Measurements from ENCODE around the gene SYT8.
A peak's percentile ranks its signal among the peaks of the same experiment; 100 is the strongest.

The SYT8 gene

GRCh38 chr11:1847006-1847735, 12.4 kb downstream of the SYT8 start:
- DNase-seq = no peak

GRCh38 chr11:1847926-1848639, 13.3 kb downstream of the SYT8 start:
- no peak for DNase-seq

DNA sequence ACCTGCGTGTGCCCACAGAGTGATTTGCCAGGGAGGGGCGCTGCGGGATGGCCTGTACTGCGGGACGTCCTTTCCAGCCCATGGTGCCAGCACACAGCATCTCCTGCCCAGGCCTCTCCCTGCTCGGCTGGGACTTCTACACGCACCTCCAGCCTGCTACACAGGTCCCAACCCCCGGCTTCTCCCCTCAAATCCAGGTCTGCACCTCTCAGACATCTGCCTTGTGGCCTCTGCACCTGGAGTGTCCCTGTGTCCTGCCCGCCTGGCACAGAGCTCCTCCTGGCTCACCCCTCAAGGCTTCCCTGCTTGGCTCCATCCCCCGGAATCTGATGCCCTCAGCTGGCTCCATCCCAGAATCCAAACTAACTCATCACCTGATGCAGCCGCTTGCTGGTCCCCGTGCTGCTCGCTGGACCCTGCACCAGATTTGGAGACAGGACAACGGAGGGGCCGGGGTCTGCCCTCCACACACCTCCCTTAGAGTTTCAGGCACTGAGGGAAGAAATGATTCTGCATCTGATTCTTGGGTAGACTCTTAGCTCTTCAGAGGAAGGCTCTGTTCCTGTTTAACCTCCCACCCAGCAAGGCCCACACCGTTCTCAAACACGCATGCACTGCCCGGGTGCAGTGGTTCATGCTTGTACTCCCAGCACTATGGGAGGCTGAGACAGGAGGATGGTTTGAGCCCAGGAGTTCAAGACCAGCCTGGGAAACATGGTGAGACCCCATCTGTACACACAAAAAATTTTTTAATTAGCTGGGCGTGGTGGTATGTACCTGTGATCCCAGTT, 14.0 kb downstream of the SYT8 start:
- DNase-seq = no peak

DNA sequence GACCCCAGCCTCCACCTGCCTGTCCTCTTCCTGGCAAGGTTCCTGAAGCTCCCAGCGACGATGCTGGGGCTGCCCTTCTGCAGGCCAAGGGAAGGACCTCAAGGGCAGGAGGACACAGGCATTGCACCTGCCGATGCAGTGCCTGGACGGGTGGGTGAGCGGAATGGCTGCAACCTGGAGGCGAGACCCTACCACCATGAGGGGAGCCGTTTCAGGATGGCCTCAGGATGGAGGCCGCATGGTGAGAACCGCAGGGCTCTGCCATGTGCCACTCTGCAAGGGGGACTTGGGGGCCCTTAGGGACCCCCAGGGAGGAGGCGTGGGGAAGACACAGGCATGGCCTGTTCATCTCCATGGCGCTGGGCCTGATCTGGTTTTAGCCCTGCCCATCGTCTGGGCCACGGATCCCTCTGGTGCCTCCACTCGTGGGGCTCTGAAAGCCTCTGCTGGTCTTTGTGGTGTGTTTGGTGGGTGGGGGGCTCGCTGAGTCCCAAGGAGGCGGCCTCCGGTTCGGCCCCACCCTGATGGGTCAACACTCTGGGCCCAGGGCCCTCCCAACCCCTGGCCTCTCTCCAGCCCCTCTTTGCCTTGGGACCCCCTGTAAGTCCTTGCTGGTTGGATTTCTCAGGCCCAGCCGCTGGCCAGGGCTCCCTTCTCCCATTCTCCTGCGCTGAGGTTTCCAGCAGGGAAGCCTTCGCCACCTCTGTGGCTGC, 16.8 kb downstream of the SYT8 start:
- no peak for DNase-seq

GRCh38 chr11:1852271-1852876, 17.6 kb downstream of the SYT8 start:
- DNase-seq = peak; percentile 54

GRCh38 chr11:1852877-1853276, 18.1 kb downstream of the SYT8 start, which contains the start of gene LSP1:
Gene LSP1 (plus strand): TSS chr11:1853084. CDS start chr11:1853145, 61 bp downstream.
- no peak for DNase-seq

GRCh38 chr11:1853376-1854131, 18.8 kb downstream of the SYT8 start:
- DNase-seq = peak; percentile 19

DNA sequence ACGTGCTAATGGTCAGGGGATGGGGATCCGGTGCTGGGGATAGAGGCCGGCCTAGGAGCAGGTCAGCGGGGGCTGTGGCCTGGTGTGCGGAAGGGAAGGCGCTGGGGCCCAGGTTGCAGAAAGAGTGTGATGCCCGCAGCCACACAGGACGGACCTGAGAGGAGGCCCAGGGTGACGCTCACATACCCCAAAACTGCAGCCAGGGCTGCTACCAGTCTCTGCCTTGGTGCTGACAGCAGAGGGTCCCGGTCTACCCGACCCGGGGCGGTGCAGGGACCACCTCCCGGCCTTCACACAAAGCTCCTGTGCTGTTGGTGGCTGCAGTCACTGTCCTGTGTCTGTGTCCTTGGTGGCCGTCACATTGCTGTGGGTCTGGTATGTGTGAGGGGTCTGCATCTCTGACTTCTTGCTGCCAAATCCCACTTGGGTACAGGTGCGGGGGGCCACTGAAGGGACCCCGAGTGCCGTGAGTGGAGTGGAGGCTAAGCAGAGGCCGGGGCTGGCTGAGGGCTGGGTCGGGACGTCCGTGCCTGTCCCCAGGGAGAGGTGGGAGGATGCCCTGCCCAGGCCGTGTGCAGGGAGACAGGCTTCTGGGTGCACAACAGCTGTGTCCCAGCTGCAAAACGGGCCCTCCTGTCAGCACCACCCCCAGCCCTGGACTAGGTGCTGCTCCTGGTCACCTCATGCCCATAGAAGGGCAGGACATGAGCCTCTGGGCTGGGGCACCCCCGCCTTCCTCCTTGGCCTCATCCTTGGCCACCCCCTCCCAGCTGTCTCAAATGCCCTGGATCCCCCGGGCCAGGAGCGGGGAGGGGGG, 19.6 kb downstream of the SYT8 start:
- DNase-seq = no peak

DNA sequence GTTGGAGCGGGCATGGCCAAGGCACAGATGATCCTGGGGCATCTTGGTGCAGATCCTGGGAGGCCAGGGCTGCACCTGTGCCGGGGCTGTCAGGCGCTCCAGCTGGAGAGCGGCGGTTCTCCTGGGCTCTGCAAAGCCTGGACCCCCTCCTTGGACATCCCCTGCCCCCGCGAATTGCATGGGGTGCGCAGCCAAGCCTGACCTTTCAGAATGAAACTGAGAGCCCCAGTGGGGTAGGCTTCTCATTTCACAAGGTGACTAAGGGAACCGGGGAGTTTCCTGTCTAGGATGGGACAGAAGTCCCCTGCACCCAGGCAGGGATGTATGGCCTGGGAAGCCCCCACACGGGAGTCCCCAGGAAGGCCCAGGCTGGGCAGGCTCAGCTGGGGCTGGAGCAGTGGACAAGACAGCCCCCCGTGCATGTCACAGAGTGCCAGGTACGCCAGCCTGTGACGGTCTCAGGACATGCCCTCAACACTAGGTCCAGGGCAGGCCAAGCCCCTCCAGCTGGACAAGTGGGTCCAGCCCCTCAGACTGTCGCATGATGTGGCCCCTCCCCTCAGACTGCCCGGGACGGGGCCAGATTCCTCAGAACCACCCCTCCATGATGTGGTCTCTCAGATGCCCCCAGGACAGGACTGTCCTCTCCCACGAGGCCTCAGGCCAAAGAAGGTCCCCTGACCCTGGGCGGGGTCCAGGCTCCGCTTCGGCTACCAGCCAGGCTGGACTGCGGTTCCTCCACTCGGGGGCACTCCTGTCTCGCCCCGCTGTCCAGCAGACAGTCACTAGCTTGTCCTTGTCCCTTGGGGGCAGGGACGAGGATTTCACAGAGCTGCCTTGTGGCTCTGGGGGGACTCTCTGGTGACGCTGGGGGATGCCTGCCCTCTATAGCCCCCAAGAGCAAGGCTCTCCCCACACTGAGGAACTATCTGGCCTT, 20.4 kb downstream of the SYT8 start:
- DNase-seq = no peak

DNA sequence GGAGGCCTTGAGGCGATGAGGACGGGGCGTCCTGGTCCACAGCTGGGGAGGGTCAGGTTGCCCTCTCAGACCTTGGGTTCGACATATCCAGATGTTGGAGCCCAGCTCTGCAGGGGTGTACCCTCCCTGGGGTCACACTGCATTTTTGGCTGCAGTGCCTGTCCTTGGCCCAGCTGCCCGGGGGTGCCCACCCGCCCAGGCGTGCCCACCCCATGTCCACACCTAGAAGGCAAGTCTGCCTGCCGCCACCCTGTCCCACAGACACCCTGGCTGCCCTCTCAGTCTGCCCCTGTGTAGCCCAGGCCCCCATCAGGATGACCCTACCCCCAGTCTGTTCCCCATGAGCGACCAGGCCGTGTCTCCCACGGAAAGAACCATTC, 21.1 kb downstream of the SYT8 start:
- no peak for DNase-seq

GRCh38 chr11:1856306-1857005, 21.7 kb downstream of the SYT8 start:
- DNase-seq = no peak

DNA sequence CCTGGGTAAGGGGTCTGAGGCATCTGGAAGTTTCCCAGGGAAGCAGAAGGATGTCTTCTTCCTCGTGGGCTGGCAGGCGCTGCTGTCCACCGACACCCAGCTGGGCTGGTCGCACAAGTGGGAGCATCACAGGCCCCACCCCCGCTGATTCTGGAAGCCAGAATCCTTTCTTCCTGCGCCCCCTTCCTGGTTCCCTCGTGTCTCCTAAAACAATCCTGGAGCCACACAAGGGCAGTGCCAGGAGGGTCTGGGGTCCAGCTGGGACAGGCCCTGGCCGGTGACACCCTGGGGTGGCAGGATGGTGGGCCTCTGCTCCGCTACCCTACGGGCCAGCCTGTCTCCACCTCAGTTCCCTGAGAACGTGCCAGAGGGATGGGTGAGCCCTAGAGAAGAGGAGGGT, 22.3 kb downstream of the SYT8 start:
- no peak for DNase-seq

DNA sequence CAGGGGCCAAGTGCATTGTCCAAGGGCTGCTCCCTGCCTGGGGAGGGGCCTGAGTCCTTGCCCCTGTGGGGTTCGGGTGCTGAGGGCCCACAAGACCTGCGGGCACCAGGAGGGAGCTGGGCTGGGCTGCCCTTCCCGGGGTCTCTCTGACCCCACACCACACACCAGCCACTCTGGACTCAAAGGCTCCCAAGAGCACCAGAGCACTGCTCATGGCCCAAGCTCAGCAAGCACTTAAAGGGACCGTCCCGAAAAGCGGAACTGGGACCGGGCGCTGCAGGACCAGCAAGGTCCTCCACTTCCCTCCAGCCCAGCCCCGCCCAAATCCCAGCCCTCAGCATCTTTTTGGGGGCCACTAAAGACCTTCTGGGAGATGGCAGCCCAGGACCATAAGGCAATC, 23.4 kb downstream of the SYT8 start:
- DNase-seq = no peak

GRCh38 chr11:1858576-1858975, 23.8 kb downstream of the SYT8 start:
- DNase-seq = no peak

- DNase-seq = no peak
These were observed 24.2 kb downstream of the SYT8 start for GRCh38 chr11:1859004-1859403.

- DNase-seq = no peak
These were observed 25.3 kb downstream of the SYT8 start for GRCh38 chr11:1860108-1860507.

DNA sequence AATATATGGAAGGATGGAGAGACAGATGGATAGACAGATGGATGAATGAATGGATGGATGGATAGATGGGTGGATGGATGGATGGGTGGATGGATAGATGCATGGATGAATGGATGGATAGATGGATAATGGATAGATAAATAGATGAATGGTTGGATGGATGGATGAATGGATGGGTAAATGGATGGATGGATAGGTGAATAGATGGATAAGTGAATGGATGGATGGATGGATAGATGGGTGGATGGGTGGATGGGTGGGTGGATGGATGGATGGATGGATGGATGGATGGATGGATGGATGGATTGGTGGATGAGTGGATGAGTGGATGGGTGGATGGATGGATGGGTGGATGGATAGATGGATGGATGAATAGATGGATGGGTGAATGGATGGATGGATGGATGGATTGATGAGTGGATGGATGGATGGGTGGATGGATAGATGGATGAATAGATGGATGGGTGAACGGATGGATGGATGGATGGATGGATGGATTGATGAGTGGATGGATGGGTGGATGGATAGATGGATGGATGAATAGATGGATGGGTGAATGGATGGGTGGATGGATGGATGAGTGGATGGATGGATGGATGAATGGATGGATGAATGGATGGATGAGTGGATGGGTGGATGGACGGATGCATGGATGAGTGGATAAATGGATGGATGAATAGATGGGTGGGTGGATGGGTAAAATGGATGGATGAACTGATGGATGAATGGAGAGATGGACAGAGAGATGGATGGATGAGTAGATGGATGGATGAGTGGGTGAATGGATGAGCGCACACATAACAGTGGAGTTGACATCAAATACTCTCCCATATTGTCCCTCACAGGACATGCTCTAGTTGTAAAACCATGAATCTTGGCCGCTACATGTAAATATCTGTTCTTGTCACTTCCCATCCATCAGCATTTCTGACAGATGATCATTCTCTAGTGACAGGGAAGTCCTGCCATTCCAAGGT, 26.9 kb downstream of the SYT8 start:
- DNase-seq = no peak

All from KG1 (cell line).